Stimulated activated naive CD8-positive, alpha-beta T cell treated with anti-CD3 and anti-CD28 coated beads, Interleukin-15, amount 100 ng/mL, for 72 hours (primary cell): Measurements from ENCODE around the gene COBL.

Experiments used
- ATAC-seq: fragments of 150-1000 bp; cut with Tn5 transposase; 2 replicates; pipeline ENCODE4 v1.10.0; 2021; ENCODE audit warnings: mild to moderate bottlenecking, moderate library complexity
- DNase-seq, 2 donors: peaks; one replicate each; pipeline ENCODE4 v3.0.0; 2021 to 2022
- H3K27ac Mint-ChIP-seq, 2 donors: one replicate each; pipeline ENCODE4 v1.8.0; 2022; ENCODE audit warnings: mild to moderate bottlenecking in 2 of 2, mixed read lengths in 2 of 2, moderate library complexity in 2 of 2
- H3K27me3 Mint-ChIP-seq: one replicate; pipeline ENCODE4 v1.8.0; 2022; ENCODE audit warnings: mixed read lengths
- H3K4me1 Mint-ChIP-seq: one replicate; pipeline ENCODE4 v1.8.0; 2022; ENCODE audit warnings: mild to moderate bottlenecking, mixed read lengths
- H3K4me3 Mint-ChIP-seq, 2 donors: one replicate each; pipeline ENCODE4 v1.8.0; 2022; ENCODE audit warnings: mild to moderate bottlenecking in 2 of 2, mixed read lengths in 2 of 2, moderate library complexity in 1 of 2
- H3K9me3 Mint-ChIP-seq, 2 donors: one replicate each; pipeline ENCODE4 v1.8.0; 2022; ENCODE audit warnings: mixed read lengths in 2 of 2

Gene COBL

GRCh38 chr7:51138123-51139085, 178.2 kb downstream of the COBL start:
- DNase-seq, result no peak
- H3K4me3 Mint-ChIP-seq, result no peak overlapping the region
- ATAC-seq, result no peak
- peaks cover 13% of the 10 kb centered on the region for H3K4me1 Mint-ChIP-seq
- H3K27ac Mint-ChIP-seq, result no peak overlapping the region
- no peaks in the 10 kb centered on the region for H3K9me3 Mint-ChIP-seq
- no peaks in the 10 kb centered on the region for H3K27me3 Mint-ChIP-seq

- Mint-ChIP-seq H3K27ac (no peak overlapping the region), H3K9me3 (no peaks in the 10 kb centered on the region), H3K4me1 (peaks cover 5% of the 10 kb centered on the region), H3K4me3 (no peak overlapping the region), H3K27me3 (no peaks in the 10 kb centered on the region)
- ATAC-seq (no peak), DNase-seq (no peak)
Observed at GRCh38 chr7:51135576-51135975, 181.0 kb downstream of the COBL start.

- ATAC-seq (no peak), DNase-seq (no peak)
- Mint-ChIP-seq H3K4me1 (no peaks in the 10 kb centered on the region), H3K27ac (no peak overlapping the region), H3K9me3 (no peaks in the 10 kb centered on the region), H3K27me3 (no peaks in the 10 kb centered on the region), H3K4me3 (no peak overlapping the region)
Observed at GRCh38 chr7:51134013-51134441, 182.6 kb downstream of the COBL start.

- no peaks in the 10 kb centered on the region for H3K4me1 Mint-ChIP-seq
- no peak overlapping the region for H3K4me3 Mint-ChIP-seq
- ATAC-seq, result no peak
- no peaks in the 10 kb centered on the region for H3K9me3 Mint-ChIP-seq
- no peak overlapping the region for H3K27ac Mint-ChIP-seq
- no peak for DNase-seq
- H3K27me3 Mint-ChIP-seq, result no peaks in the 10 kb centered on the region
Observed at GRCh38 chr7:51132661-51133060, 183.9 kb downstream of the COBL start.

- no peak overlapping the region for H3K4me3 Mint-ChIP-seq
- H3K9me3 Mint-ChIP-seq, result no peaks in the 10 kb centered on the region
- ATAC-seq, result no peak
- no peaks in the 10 kb centered on the region for H3K4me1 Mint-ChIP-seq
- H3K27ac Mint-ChIP-seq, result peak overlapping the region; percentile 37 to 75
- no peaks in the 10 kb centered on the region for H3K27me3 Mint-ChIP-seq
- DNase-seq, result no peak
Observed at GRCh38 chr7:51129527-51130472, 186.8 kb downstream of the COBL start.

- ATAC-seq (no peak), DNase-seq (no peak)
- Mint-ChIP-seq H3K4me1 (peaks cover 2% of the 10 kb centered on the region), H3K27ac (no peak overlapping the region), H3K9me3 (no peaks in the 10 kb centered on the region), H3K4me3 (no peak overlapping the region), H3K27me3 (no peaks in the 10 kb centered on the region)
Observed at GRCh38 chr7:51128545-51129435, 187.8 kb downstream of the COBL start.

GRCh38 chr7:51127618-51127904, 189.0 kb downstream of the COBL start:
- no peak overlapping the region for H3K27ac Mint-ChIP-seq
- no peaks in the 10 kb centered on the region for H3K27me3 Mint-ChIP-seq
- DNase-seq, result no peak
- H3K4me3 Mint-ChIP-seq, result no peak overlapping the region
- peaks cover 10% of the 10 kb centered on the region for H3K4me1 Mint-ChIP-seq
- no peaks in the 10 kb centered on the region for H3K9me3 Mint-ChIP-seq
- ATAC-seq, result no peak

GRCh38 chr7:51126813-51127617, 189.6 kb downstream of the COBL start:
- DNase-seq (no peak), ATAC-seq (no peak)
- H3K27me3 Mint-ChIP-seq, result no peaks in the 10 kb centered on the region
- no peak overlapping the region for H3K4me3 Mint-ChIP-seq
- no peak overlapping the region for H3K27ac Mint-ChIP-seq
- no peaks in the 10 kb centered on the region for H3K9me3 Mint-ChIP-seq
- H3K4me1 Mint-ChIP-seq, result peaks cover 16% of the 10 kb centered on the region

- no peak overlapping the region for H3K27ac Mint-ChIP-seq
- peaks cover 23% of the 10 kb centered on the region for H3K4me1 Mint-ChIP-seq
- H3K9me3 Mint-ChIP-seq, result no peaks in the 10 kb centered on the region
- no peak overlapping the region for H3K4me3 Mint-ChIP-seq
- DNase-seq (no peak), ATAC-seq (no peak)
- no peaks in the 10 kb centered on the region for H3K27me3 Mint-ChIP-seq
Observed at GRCh38 chr7:51126324-51126723, 190.3 kb downstream of the COBL start.

- no peak overlapping the region for H3K4me3 Mint-ChIP-seq
- H3K27ac Mint-ChIP-seq, result no peak overlapping the region
- ATAC-seq (no peak), DNase-seq (no peak)
- H3K27me3 Mint-ChIP-seq, result no peaks in the 10 kb centered on the region
- peaks cover 29% of the 10 kb centered on the region for H3K4me1 Mint-ChIP-seq
- H3K9me3 Mint-ChIP-seq, result no peaks in the 10 kb centered on the region
Observed at GRCh38 chr7:51124321-51124720, 192.3 kb downstream of the COBL start.

- Mint-ChIP-seq H3K27ac (peak overlapping the region in 1 of 2 donors; percentile 31), H3K9me3 (no peaks in the 10 kb centered on the region)
- peak; percentile 100 for ATAC-seq
Observed at GRCh38 chr7:51123322-51124019, 193.1 kb downstream of the COBL start.

GRCh38 chr7:51121931-51122425, 194.6 kb downstream of the COBL start:
- Mint-ChIP-seq H3K4me1 (peaks cover 29% of the 10 kb centered on the region), H3K27ac (peak overlapping the region in 1 of 2 donors; percentile 11), H3K27me3 (no peaks in the 10 kb centered on the region), H3K4me3 (peak overlapping the region; percentile 50 to 55), H3K9me3 (no peaks in the 10 kb centered on the region)
- DNase-seq (no peak), ATAC-seq (no peak)

More at GRCh38 chr7:51123322-51124019, 193.1 kb downstream of the COBL start:
- peaks cover 29% of the 10 kb centered on the region for H3K4me1 Mint-ChIP-seq
- DNase-seq, result peak; percentile 43 to 84
- no peak overlapping the region for H3K4me3 Mint-ChIP-seq
- H3K27me3 Mint-ChIP-seq, result no peaks in the 10 kb centered on the region

GRCh38 chr7:51121036-51121790, 195.4 kb downstream of the COBL start:
- no peak for ATAC-seq

More at GRCh38 chr7:51121036-51121790, 195.4 kb downstream of the COBL start:
- Mint-ChIP-seq H3K27me3 (no peaks in the 10 kb centered on the region), H3K9me3 (peaks cover 1 to 3% of the 10 kb centered on the region in 2 donors), H3K27ac (no peak overlapping the region), H3K4me1 (peaks cover 29% of the 10 kb centered on the region), H3K4me3 (peak overlapping the region; percentile 50 to 55)
- DNase-seq, result no peak
